K562 (cell line): ENCODE measurements around the gene HS3ST3B1. TPM values are rescaled to one million over a fixed set of nuclear protein-coding genes. Genes with fewer than 3 reads are reported as not detected.

Experiments used
- CBFA2T2 ChIP-seq: fragments of 450-650 bp; conservative IDR thresholded peaks from 2 replicates; pipeline ENCODE4 v1.6.1; 2017; ENCODE audit warnings: mild to moderate bottlenecking
- DPF2 ChIP-seq: fragments of 450-650 bp; IDR thresholded peaks from 2 replicates; pipeline ENCODE4 v1.6.1; 2016
- HCFC1 ChIP-seq: IDR thresholded peaks from 2 replicates; pipeline ENCODE4 v1.6.1; 2012; ENCODE audit warnings: low read depth, low read length, improper control_type of control experiment
- HSF4 ChIP-seq: fragments of 250-450 bp; sonication (Bioruptor Pico); IDR thresholded peaks from 2 replicates; pipeline ENCODE4 v2.1.2; 2022; ENCODE audit warnings: mild to moderate bottlenecking, moderate library complexity, borderline replicate concordance
- PHF20 ChIP-seq: fragments of 450-650 bp; IDR thresholded peaks from 2 replicates; pipeline ENCODE4 v1.6.1; 2018; ENCODE audit not compliant: partially characterized antibody
- PHTF2 ChIP-seq: fragments of 250-450 bp; sonication (Bioruptor Pico); IDR thresholded peaks from 2 replicates; pipeline ENCODE4 v1.5.0; 2021; ENCODE audit warnings: mild to moderate bottlenecking
- PML ChIP-seq: IDR thresholded peaks from 2 replicates; pipeline ENCODE4 v1.6.1; 2012; ENCODE audit warnings: low read length, inconsistent platforms
- PRMT5 ChIP-seq: sonication (generic); formaldehyde crosslinking; IDR thresholded peaks from 2 replicates; pipeline ENCODE4 v1.5.0; 2020; ENCODE audit warnings: missing genetic modification reagents
- SOX6 ChIP-seq: fragments of 450-650 bp; IDR thresholded peaks from 2 replicates; pipeline ENCODE4 v1.6.1; 2014; ENCODE audit warnings: mild to moderate bottlenecking
- ZBTB7A ChIP-seq: IDR thresholded peaks from 2 replicates; pipeline ENCODE4 v1.6.1; 2011; ENCODE audit warnings: low read depth, mild to moderate bottlenecking, low read length, moderate library complexity, borderline replicate concordance; ENCODE audit not compliant: control insufficient read depth
- ZNF3 ChIP-seq: fragments of 250-450 bp; sonication (Bioruptor Pico); IDR thresholded peaks from 2 replicates; pipeline ENCODE4 v1.5.0; 2021; ENCODE audit warnings: mild to moderate bottlenecking, moderate library complexity
- ZNF57 ChIP-seq: fragments of 450-650 bp; formaldehyde crosslinking; IDR thresholded peaks from 2 replicates; pipeline ENCODE4 v1.4.0; 2020; ENCODE audit warnings: mild to moderate bottlenecking, moderate library complexity
- polyA plus RNA-seq, 8 experiments: library from polyadenylated mRNA; depleted of rRNA in 4 of 8; stranded (reverse) in 5 of 8; unstranded in 3 of 8; fragments of >200 nt; fragmentation: Nextera tagmentation in 2 of 8; fragmentation: Illumina TruSeq in 1 of 8; extraction: Ambion mirVana in 2 of 8; extraction: Trizol in 1 of 8; gene quantifications; 2 replicates each; pipeline versions ENCODE4 v1.2.1 to v1.2.3, GENCODE V29; 2011 to 2014; ENCODE audit warnings: inconsistent platforms in 1 of 8, missing spikeins in 1 of 8
- total RNA-seq, 7 experiments: library from RNA; depleted of rRNA in 6 of 7; stranded (reverse); fragments of >200 nt in 6 of 7; fragmentation: Illumina TruSeq in 2 of 7; extraction: Trizol in 2 of 7; gene quantifications; 2 replicates each; pipeline versions ENCODE4 v1.2.1 to v1.2.3, GENCODE V29; 2011 to 2021; ENCODE audit warnings: low replicate concordance in 1 of 7
- TF ChIP-seq, protein P1 (sequence below): fragments of 450-650 bp; IDR thresholded peaks from 2 replicates; pipeline ENCODE4 v1.6.1; 2016; ENCODE audit warnings: low read depth
- TF ChIP-seq, protein P2 (sequence below): fragments of 450-650 bp; IDR thresholded peaks from 2 replicates; pipeline ENCODE4 v1.6.1; 2016; ENCODE audit warnings: low read depth, mild to moderate bottlenecking, moderate library complexity
- TF ChIP-seq, protein P3 (sequence below): fragments of 250-450 bp; sonication (Bioruptor Pico); IDR thresholded peaks from 2 replicates; pipeline ENCODE4 v1.9.0; 2021; ENCODE audit warnings: mild to moderate bottlenecking
- TF ChIP-seq, protein P4 (sequence below): sonication (generic); formaldehyde crosslinking; IDR thresholded peaks from 2 replicates; pipeline ENCODE4 v1.8.1; 2023; ENCODE audit warnings: mild to moderate bottlenecking, missing genetic modification reagents, moderate library complexity
- TF ChIP-seq, protein P5 (sequence below): fragments of 250-450 bp; sonication (Bioruptor Pico); IDR thresholded peaks from 2 replicates; pipeline ENCODE4 v1.5.0; 2020; ENCODE audit warnings: mild to moderate bottlenecking, borderline replicate concordance

HS3ST3B1 gene
- total and polyA plus RNA-seq, 9 of the 15 experiments (the other 6 are each of a cell fraction or from before 2014, with no cell fraction given) = 1.9 to 12.9 (median 3.7) TPM

DNA sequence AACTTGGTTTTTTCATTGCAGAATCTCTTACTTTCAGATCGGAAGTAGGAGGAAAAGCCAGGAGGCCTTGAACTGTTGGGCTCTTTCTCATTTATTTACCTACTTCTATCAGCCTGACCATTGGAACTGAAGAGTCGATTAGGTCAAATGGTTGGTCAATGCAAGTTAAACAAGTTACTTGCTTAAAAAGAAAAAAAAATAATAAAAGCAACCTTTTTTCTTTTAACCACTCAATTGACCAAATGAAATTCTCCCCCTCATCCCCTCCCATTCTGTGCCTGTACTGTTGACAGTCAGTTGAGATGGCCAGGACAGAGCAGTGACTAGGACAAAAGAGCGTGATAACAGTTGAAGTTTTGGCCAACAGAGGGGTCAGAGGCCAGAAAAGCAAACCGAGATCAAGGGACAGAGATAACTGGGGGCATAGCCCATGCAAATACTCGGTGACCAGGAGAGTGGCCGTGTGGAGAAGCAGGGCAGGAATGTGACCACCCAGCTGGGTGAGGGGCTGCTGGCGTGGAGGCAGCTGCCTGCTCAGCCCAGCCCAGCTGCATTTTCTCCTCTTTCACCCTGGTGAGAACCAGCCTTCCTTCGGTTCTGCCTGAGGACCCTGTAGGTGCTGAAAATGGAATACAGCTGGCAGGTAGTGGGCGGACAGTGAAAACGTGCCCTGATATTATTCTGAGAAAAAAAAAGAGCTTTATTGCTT, 72.2 kb downstream of the HS3ST3B1 start (continued):
- TF ChIP-seq, protein P1, sequence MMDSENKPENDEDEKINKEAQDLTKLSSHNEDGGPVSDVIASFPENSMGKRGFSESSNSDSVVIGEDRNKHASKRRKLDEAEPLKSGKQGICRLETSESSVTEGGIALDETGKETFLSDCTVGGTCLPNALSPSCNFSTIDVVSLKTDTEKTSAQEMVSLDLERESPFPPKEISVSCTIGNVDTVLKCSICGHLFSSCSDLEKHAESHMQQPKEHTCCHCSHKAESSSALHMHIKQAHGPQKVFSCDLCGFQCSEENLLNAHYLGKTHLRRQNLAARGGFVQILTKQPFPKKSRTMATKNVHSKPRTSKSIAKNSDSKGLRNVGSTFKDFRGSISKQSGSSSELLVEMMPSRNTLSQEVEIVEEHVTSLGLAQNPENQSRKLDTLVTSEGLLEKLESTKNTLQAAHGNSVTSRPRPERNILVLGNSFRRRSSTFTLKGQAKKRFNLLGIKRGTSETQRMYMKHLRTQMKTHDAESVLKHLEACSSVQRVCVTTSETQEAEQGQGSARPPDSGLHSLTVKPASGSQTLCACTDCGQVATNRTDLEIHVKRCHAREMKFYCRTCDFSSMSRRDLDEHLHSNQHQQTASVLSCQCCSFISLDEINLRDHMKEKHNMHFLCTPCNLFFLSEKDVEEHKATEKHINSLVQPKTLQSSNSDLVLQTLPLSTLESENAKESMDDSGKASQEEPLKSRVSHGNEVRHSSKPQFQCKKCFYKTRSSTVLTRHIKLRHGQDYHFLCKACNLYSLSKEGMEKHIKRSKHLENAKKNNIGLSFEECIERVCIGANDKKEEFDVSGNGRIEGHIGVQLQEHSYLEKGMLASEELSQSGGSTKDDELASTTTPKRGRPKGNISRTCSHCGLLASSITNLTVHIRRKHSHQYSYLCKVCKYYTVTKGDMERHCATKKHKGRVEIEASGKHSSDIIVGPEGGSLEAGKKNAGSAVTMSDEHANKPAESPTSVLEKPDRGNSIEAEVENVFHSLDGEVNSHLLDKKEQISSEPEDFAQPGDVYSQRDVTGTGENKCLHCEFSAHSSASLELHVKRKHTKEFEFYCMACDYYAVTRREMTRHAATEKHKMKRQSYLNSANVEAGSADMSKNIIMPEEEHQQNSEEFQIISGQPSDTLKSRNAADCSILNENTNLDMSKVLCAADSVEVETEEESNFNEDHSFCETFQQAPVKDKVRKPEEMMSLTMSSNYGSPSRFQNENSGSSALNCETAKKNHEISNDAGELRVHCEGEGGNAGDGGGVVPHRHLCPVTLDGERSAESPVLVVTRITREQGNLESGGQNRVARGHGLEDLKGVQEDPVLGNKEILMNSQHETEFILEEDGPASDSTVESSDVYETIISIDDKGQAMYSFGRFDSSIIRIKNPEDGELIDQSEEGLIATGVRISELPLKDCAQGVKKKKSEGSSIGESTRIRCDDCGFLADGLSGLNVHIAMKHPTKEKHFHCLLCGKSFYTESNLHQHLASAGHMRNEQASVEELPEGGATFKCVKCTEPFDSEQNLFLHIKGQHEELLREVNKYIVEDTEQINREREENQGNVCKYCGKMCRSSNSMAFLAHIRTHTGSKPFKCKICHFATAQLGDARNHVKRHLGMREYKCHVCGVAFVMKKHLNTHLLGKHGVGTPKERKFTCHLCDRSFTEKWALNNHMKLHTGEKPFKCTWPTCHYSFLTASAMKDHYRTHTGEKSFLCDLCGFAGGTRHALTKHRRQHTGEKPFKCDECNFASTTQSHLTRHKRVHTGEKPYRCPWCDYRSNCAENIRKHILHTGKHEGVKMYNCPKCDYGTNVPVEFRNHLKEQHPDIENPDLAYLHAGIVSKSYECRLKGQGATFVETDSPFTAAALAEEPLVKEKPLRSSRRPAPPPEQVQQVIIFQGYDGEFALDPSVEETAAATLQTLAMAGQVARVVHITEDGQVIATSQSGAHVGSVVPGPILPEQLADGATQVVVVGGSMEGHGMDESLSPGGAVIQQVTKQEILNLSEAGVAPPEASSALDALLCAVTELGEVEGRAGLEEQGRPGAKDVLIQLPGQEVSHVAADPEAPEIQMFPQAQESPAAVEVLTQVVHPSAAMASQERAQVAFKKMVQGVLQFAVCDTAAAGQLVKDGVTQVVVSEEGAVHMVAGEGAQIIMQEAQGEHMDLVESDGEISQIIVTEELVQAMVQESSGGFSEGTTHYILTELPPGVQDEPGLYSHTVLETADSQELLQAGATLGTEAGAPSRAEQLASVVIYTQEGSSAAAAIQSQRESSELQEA = no peak
- TF ChIP-seq PHF20 = no peak
- TF ChIP-seq HCFC1 = no peak
- no peak for TF ChIP-seq ZNF57 (CRISPR knock-in tag)
- TF ChIP-seq SOX6 = peak; percentile 65
- TF ChIP-seq CBFA2T2 = no peak
- TF ChIP-seq, protein P2, sequence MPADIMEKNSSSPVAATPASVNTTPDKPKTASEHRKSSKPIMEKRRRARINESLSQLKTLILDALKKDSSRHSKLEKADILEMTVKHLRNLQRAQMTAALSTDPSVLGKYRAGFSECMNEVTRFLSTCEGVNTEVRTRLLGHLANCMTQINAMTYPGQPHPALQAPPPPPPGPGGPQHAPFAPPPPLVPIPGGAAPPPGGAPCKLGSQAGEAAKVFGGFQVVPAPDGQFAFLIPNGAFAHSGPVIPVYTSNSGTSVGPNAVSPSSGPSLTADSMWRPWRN = no peak
- TF ChIP-seq, protein P3, sequence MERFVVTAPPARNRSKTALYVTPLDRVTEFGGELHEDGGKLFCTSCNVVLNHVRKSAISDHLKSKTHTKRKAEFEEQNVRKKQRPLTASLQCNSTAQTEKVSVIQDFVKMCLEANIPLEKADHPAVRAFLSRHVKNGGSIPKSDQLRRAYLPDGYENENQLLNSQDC = no peak
- TF ChIP-seq DPF2 = peak; percentile 76
- TF ChIP-seq PRMT5 (CRISPR knock-in tag) = no peak
- TF ChIP-seq ZNF3 (CRISPR knock-in tag) = no peak
- no peak for TF ChIP-seq HSF4
- TF ChIP-seq, protein P4, sequence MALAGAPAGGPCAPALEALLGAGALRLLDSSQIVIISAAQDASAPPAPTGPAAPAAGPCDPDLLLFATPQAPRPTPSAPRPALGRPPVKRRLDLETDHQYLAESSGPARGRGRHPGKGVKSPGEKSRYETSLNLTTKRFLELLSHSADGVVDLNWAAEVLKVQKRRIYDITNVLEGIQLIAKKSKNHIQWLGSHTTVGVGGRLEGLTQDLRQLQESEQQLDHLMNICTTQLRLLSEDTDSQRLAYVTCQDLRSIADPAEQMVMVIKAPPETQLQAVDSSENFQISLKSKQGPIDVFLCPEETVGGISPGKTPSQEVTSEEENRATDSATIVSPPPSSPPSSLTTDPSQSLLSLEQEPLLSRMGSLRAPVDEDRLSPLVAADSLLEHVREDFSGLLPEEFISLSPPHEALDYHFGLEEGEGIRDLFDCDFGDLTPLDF (CRISPR knock-in tag) = no peak
- no peak for TF ChIP-seq ZBTB7A
- TF ChIP-seq PML = no peak
- TF ChIP-seq, protein P5, sequence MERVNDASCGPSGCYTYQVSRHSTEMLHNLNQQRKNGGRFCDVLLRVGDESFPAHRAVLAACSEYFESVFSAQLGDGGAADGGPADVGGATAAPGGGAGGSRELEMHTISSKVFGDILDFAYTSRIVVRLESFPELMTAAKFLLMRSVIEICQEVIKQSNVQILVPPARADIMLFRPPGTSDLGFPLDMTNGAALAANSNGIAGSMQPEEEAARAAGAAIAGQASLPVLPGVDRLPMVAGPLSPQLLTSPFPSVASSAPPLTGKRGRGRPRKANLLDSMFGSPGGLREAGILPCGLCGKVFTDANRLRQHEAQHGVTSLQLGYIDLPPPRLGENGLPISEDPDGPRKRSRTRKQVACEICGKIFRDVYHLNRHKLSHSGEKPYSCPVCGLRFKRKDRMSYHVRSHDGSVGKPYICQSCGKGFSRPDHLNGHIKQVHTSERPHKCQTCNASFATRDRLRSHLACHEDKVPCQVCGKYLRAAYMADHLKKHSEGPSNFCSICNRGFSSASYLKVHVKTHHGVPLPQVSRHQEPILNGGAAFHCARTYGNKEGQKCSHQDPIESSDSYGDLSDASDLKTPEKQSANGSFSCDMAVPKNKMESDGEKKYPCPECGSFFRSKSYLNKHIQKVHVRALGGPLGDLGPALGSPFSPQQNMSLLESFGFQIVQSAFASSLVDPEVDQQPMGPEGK (CRISPR knock-in tag) = no peak
- no peak for TF ChIP-seq PHTF2 (CRISPR knock-in tag)
